GM18909 (cell line): Measurements from ENCODE around the gene MYH6.

Source experiments
- ATAC-seq: cut with Tn5 transposase; IDR thresholded peaks from one replicate; pipeline ENCODE4 v1.9.1; 2021; ENCODE audit warnings: mild to moderate bottlenecking; ENCODE audit not compliant: unreplicated experiment, poor library complexity

MYH6 gene

GRCh38 chr14:23380197-23380914 is 27.7 kb downstream of the MYH6 start:
- no peak for ATAC-seq

GRCh38 chr14:23379366-23380196 is 28.5 kb downstream of the MYH6 start:
- no peak for ATAC-seq

- no peak for ATAC-seq
Observed at GRCh38 chr14:23378612-23379220, 29.4 kb downstream of the MYH6 start.

GRCh38 chr14:23377573-23378563 is 30.2 kb downstream of the MYH6 start:
- ATAC-seq = no peak

GRCh38 chr14:23377198-23377550 is 30.9 kb downstream of the MYH6 start:
- ATAC-seq = no peak

- no peak for ATAC-seq
Observed at GRCh38 chr14:23376482-23377197, 31.4 kb downstream of the MYH6 start, which contains the start of gene CMTM5. CMTM5 (plus strand) TSS chr14:23377046; CDS start chr14:23377252, 206 bp downstream.

GRCh38 chr14:23375527-23376251 is 32.4 kb downstream of the MYH6 start:
- no peak for ATAC-seq

GRCh38 chr14:23373041-23373440 is 35.0 kb downstream of the MYH6 start:
- no peak for ATAC-seq

GRCh38 chr14:23372509-23372908 is 35.6 kb downstream of the MYH6 start, which contains the start of gene IL25:
IL25 (plus strand) TSS chr14:23372809.
- no peak for ATAC-seq

GRCh38 chr14:23371865-23372264 is 36.2 kb downstream of the MYH6 start:
- ATAC-seq = no peak

GRCh38 chr14:23370221-23370620 is 37.9 kb downstream of the MYH6 start:
- ATAC-seq = no peak

- no peak for ATAC-seq
Observed at GRCh38 chr14:23366426-23366921, 41.6 kb downstream of the MYH6 start.

- ATAC-seq = no peak
Observed at GRCh38 chr14:23365732-23366425, 42.2 kb downstream of the MYH6 start.

GRCh38 chr14:23365036-23365731 is 42.9 kb downstream of the MYH6 start, which contains the start of gene EFS:
EFS (minus strand) TSS chr14:23365172; CDS start chr14:23365025, 147 bp downstream.
- ATAC-seq = no peak

GRCh38 chr14:23364164-23365035 is 43.7 kb downstream of the MYH6 start:
- no peak for ATAC-seq

GRCh38 chr14:23362200-23362599 is 45.9 kb downstream of the MYH6 start:
- ATAC-seq = no peak
